Endothelial cell of umbilical vein (primary cell): ENCODE measurements around the gene FIBCD1.

Experiments used
- CTCF ChIP-seq, 2 donors: IDR thresholded peaks; 1 replicate in 1 of 2; 2 replicates in 1 of 2; pipeline ENCODE4 v1.5.1; 2011; ENCODE audit warnings: low read length in 2 of 2, mild to moderate bottlenecking in 2 of 2, moderate library complexity in 2 of 2, control low read depth in 1 of 2, inconsistent platforms in 1 of 2, low read depth in 1 of 2; ENCODE audit not compliant: insufficient read depth in 1 of 2; ENCODE audit errors: extremely low read depth in 1 of 2
- EZH2 ChIP-seq: IDR thresholded peaks from 2 replicates; pipeline ENCODE4 v1.6.1; 2012; ENCODE audit warnings: borderline replicate concordance, low read depth, mild to moderate bottlenecking, moderate library complexity, low read length, inconsistent platforms; ENCODE audit not compliant: severe bottlenecking
- FOS ChIP-seq: IDR thresholded peaks from 2 replicates; pipeline ENCODE4 v1.6.1; 2011; ENCODE audit warnings: mild to moderate bottlenecking, low read length, moderate library complexity, borderline replicate concordance; ENCODE audit not compliant: insufficient read depth
- GATA2 ChIP-seq: IDR thresholded peaks from 2 replicates; pipeline ENCODE4 v1.7.0; 2011; ENCODE audit warnings: low read depth, mild to moderate bottlenecking, moderate library complexity, mixed read lengths, low read length; ENCODE audit not compliant: insufficient read length, insufficient read depth
- JUN ChIP-seq: IDR thresholded peaks from 2 replicates; pipeline ENCODE4 v1.6.1; 2011; ENCODE audit warnings: borderline replicate concordance, low read depth; ENCODE audit not compliant: insufficient read length, insufficient read depth
- MAX ChIP-seq: IDR thresholded peaks from 2 replicates; pipeline ENCODE4 v1.6.1; 2011; ENCODE audit not compliant: insufficient read depth, insufficient read length
- MYC ChIP-seq: IDR thresholded peaks from one replicate; pipeline ENCODE4 v1.6.1; 2011; ENCODE audit warnings: mild to moderate bottlenecking, low read depth, low read length
- POLR2A ChIP-seq: IDR thresholded peaks from 2 replicates; pipeline ENCODE4 v1.6.1; 2012; ENCODE audit warnings: low read depth, mild to moderate bottlenecking, control low read depth, low read length
- POLR2AphosphoS5 ChIP-seq: IDR thresholded peaks from 2 replicates; pipeline ENCODE4 v1.6.1; 2012; ENCODE audit warnings: low read depth, mild to moderate bottlenecking, control low read depth, low read length, moderate library complexity; ENCODE audit not compliant: insufficient read depth

- no peak for TF ChIP-seq POLR2AphosphoS5
- no peak for TF ChIP-seq CTCF (IDR thresholded peaks at IDR 0.05; ENCODE audit: extremely low read depth in 1 of 2, insufficient read depth in 1 of 2, low read depth in 1 of 2, low read length in 2 of 2)
- TF ChIP-seq MAX: no peak
- no peak for TF ChIP-seq POLR2A
- TF ChIP-seq JUN: no peak
- TF ChIP-seq FOS: no peak
- TF ChIP-seq EZH2: no peak
- no peak for TF ChIP-seq MYC
- no peak for TF ChIP-seq GATA2
These were observed 4.7 kb upstream of the FIBCD1 start for GRCh38 chr9:130943777-130944176.
